ENCODE data around the gene TRIM60. TPM values are rescaled to one million over a fixed set of nuclear protein-coding genes. Genes with fewer than 3 reads are reported as not detected.
A peak's percentile ranks its signal among the peaks of the same experiment; 100 is the strongest.
"Not testable (repeated sequence)": the region's sequence is repeated elsewhere in the genome, so short reads cannot be mapped to it uniquely, and the experiment has no call there.

The TRIM60 gene
- polyA plus RNA-seq (ENCODE audit: insufficient read length in 3 of 3): under 1 TPM in 2 of 3 donors, not detected in 1; 0.07 to 0.11 TPM

DNA sequence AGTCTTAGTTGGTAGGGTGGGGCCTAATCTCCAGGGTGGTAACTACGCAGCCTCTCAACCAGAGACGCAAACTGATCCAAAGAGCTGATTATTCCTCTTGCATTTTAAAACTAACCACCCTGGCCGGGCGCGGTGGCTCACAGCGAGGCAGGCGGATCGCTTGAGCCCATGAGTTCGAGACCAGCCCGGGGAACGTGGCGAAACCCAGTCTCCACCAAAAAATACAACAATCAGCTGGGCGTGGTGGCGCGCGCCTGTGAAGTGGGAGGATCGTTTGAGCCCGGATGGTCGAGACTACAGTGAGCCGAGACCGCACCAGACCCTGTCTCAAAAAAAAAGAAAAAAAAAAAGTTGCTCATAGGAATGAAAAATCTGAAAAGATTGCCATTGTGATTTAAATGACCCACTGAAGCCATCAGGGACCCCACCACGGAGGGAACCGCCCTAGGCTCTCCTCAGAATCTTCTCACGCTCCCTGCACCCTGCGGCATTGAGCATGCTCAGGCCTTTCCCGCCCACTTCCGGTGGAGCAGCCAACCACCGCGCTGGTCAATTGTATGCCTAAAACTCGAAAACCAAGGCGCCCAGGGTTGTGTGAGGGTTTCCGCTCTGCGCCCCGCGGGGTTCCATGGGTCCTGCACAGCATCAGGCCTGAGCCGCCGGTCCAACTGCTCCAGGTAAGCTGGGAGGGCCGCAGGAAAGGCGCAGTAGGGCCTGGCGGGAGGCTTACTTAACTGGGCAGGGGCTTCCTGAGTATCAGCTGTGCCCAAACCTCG is at the start of gene TRIM60:
Gene TRIM60 (plus strand): TSS at position 564 of the 776 bp plus-strand sequence. CDS start 8,074 bp downstream, outside the sequence.
- no peak for DNase-seq (ENCODE audit: low read depth in 3 of 3, low spot score in 2 of 3)

DNA sequence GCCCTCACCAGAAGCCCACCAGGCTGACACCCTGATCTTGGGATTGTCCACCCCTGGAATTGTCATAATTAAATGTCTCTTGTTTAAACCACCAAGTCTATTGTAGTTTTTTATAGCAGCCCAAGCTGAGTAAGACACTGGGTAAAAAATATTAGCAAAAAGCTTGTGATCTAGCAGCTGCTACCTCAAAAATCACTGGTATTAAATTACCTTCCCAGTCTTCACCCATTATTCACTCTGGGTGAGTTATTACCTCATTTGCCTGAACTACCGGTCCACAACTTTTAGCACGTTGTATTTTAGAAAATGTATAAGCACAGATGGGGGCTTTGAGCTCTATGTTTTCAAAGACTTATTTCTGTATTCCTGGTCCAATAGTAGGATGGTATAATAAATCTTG is 42.3 kb upstream of the TRIM60 start:
- DNase-seq (ENCODE audit: low read depth in 3 of 3, low spot score in 2 of 3): no peak

DNA sequence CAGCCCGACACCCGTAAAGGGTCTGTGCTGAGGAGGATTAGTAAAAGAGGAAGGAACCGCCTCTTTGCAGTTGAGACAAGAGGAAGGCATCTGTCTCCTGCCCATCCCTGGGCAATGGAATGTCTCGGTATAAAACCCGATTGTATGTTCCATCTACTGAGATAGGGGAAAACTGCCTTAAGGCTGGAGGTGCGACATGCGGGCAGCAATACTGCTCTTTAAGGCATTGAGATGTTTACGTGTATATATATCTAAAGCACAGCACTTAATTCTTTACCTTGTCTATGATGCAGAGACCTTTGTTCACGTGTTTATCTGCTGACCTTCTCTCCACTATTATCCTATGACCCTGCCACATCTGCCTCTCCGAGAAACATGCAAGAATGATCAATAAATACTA is 41.0 kb upstream of the TRIM60 start:
- DNase-seq (ENCODE audit: low read depth in 3 of 3, low spot score in 2 of 3): not testable (repeated sequence)

DNA sequence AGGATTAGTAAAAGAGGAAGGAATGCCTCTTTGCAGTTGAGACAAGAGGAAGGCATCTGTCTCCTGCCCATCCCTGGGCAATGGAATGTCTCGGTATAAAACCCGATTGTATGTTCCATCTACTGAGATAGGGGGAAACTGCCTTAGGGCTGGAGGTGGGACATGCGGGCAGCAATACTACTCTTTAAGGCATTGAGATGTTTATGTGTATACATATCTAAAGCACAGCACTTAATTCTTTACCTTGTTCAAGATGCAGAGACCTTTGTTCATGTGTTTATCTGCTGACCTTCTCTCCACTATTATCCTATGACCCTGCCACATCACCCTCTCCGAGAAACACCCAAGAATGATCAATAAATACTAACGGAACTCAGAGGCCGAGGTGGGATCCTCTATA is 35.7 kb upstream of the TRIM60 start:
- DNase-seq (ENCODE audit: low read depth in 3 of 3, low spot score in 2 of 3): not testable (repeated sequence)

DNA sequence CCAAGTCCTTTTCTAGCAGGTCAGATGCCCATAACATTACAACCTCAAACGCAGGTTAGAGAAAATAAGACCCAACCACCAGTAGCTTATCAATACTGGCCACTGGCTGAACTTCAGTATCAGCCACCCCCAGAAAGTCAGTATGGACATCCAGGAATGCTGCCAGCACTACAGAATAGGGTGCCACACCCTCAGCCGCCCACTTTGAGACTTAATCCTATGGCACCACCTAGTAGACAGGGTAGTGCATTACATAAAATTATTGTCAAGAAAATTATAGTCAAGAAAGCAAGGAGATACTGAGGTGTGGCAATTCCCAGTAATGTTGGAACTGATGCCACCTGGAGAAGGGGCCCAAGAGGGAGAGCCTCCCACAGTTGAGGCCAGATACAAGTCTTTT is 34.5 kb upstream of the TRIM60 start:
- DNase-seq (ENCODE audit: low read depth in 3 of 3, low spot score in 2 of 3): no peak

DNA sequence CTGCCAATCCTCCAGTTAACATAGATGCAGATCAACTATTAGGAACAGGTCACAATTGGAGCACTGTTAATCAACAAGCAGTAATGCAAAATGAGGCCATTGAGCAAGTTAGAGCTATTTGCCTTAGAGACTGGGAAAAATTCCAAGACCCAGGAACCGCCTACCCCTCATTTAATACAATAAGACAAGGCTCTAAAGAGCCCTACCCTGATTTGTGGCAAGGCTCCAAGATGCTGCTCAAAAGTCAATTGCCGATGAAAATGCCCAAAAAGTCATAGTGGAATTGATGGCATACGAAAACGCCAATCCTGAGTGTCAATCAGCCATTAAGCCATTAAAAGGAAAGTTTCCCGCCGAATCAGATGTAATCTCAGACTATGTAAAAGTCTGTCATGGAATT is 33.9 kb upstream of the TRIM60 start:
- no peak for DNase-seq (ENCODE audit: low read depth in 3 of 3, low spot score in 2 of 3)

GRCh38 chr4:164998526-164999080 is 33.2 kb upstream of the TRIM60 start:
- not testable (repeated sequence) for DNase-seq (ENCODE audit: low read depth in 3 of 3, low spot score in 2 of 3)

DNA sequence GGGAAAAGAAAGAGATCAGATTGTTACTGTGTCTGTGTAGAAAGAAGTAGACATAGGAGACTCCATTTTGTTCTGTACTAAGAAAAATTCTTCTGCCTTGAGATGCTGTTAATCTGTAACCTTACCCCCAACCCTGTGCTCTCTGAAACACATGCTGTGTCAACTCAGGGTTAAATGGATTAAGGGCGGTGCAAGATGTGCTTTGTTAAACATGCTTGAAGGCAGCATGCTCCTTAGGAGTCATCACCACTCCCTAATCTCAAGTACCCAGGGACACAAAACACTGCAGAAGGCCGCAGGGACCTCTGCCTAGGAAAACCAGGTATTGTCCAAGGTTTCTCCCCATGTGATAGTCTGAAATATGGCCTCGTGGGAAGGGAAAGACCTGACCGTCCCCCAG is 29.8 kb upstream of the TRIM60 start:
- not testable (repeated sequence) for DNase-seq (ENCODE audit: low read depth in 3 of 3, low spot score in 2 of 3)

- DNase-seq (ENCODE audit: low read depth in 3 of 3, low spot score in 2 of 3): no peak
These were observed 26.4 kb upstream of the TRIM60 start for GRCh38 chr4:165005352-165005925.

DNA sequence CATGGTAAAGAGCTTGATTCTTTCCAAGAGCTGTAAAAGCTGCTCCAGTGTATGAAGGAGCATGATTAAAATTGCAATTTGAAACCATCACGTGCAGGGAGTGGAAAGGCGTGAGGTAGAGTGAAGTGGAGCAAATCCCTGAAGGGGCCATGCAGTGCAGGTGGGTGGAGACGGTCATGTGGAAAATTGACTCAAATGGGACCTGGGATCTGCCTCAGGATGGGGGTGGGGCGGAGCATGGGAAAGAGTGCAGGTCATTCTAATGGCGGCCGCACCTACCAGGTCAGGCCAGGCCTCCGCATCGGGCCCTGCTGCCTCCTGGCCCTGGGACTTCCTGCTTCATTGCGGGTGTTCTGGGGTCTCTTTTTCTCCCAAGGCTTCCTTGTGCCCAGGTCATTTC is 25.3 kb upstream of the TRIM60 start:
- peak in 1 of 3 donors; percentile 59 for DNase-seq (ENCODE audit: low read depth in 3 of 3, low spot score in 2 of 3)

DNA sequence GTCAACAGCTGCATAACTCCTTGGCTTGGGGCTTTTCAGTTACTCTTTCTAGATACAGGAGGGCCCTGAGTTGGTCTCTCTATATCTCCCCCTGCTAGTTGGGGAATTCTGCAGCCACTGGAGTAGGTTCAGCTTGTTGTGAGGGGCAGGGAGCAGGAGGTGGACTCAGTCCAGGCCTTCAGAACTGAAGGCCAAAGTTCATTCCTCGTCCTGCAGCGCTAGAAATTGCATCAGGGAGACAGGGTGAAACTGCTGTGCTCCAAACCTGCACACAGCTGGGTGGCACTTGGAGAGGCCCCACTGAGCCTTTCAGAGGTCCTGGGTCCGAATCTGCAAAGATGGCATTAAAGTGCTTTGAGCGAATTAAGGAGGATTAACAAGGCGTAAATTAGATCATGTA is 24.9 kb upstream of the TRIM60 start:
- no peak for DNase-seq (ENCODE audit: low read depth in 3 of 3, low spot score in 2 of 3)

GRCh38 chr4:165009493-165010227 is 22.1 kb upstream of the TRIM60 start:
- DNase-seq (ENCODE audit: low read depth in 3 of 3, low spot score in 2 of 3): no peak

- no peak for DNase-seq (ENCODE audit: low read depth in 3 of 3, low spot score in 2 of 3)
These were observed 21.3 kb upstream of the TRIM60 start for GRCh38 chr4:165010487-165010886.

GRCh38 chr4:165010991-165011390 is 20.8 kb upstream of the TRIM60 start:
- no peak for DNase-seq (ENCODE audit: low read depth in 3 of 3, low spot score in 2 of 3)

DNA sequence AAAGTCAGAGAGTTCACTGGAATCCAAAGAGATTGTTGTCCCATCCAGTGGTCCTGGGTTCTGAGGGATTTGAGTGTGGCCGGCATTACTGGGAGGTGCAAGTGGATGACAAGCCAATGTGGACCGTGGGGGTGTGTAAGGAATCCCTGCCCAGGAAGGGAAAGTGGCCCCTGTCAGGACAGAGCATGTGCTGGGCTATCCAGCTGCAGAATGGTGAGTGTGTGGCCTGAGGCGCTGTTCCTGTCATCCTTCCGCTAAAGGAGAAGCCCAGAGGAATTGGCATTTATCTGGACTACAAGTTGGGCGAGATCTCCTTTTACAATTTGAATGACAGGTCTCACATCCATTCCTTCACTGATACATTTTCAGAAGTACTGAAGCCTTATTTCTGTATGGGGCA is 20.4 kb upstream of the TRIM60 start:
- no peak for DNase-seq (ENCODE audit: low read depth in 3 of 3, low spot score in 2 of 3)

- no peak for DNase-seq (ENCODE audit: low read depth in 3 of 3, low spot score in 2 of 3)
These were observed 18.1 kb upstream of the TRIM60 start for GRCh38 chr4:165013691-165014090.

- DNase-seq (ENCODE audit: low read depth in 3 of 3, low spot score in 2 of 3): no peak
These were observed 14.8 kb upstream of the TRIM60 start for GRCh38 chr4:165016971-165017370.

GRCh38 chr4:165019995-165020394 is 11.8 kb upstream of the TRIM60 start:
- not testable (repeated sequence) for DNase-seq (ENCODE audit: low read depth in 3 of 3, low spot score in 2 of 3)

DNA sequence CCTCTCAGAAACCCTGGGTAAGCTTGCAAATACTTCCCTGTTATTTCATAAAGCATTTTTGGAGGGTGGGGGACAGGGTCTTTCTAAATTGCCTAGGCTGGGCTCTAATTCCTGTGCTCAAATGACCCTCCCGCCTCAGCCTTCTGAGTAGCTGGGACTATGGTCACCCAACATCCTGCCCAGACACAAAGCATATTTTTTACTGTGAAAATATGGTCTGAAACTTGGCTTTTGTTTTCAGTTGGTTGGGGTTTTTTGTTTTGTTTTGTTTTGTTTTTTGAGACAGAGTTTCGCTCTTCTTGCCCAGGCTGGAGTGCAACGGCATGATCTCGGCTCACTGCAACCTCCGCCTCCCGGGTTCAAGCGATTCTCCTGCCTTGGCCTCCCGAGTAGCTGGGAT is 6.0 kb upstream of the TRIM60 start:
- DNase-seq (ENCODE audit: low read depth in 3 of 3, low spot score in 2 of 3): not testable (repeated sequence)

- DNase-seq (ENCODE audit: low read depth in 3 of 3, low spot score in 2 of 3): no peak
These were observed 3.9 kb upstream of the TRIM60 start for GRCh38 chr4:165027762-165028402.

- no peak for DNase-seq (ENCODE audit: low read depth in 3 of 3, low spot score in 2 of 3)
These were observed 16.4 kb downstream of the TRIM60 start for GRCh38 chr4:165048170-165048569.

Measured in right renal cortex interstitium (tissue), 3 donors.